ENCODE data around the gene MPLKIP.

- TF ChIP-seq POLR2A (IDR thresholded peaks at IDR 0.05) (no peak), CTCF (IDR thresholded peaks at IDR 0.05) (no peak)
These were observed 28.1 kb upstream of the MPLKIP start for GRCh38 chr7:40162516-40162915.

Data from thyroid gland (tissue), 4 donors.